K562 (cell line): ENCODE measurements around the gene NINJ2. TPM values are rescaled to one million over a fixed set of nuclear protein-coding genes. Genes with fewer than 3 reads are reported as not detected.

Experiments used
- ETV6 ChIP-seq, 3 experiments: fragments of 150-350 bp in 1 of 3; sonication (generic) in 1 of 3; formaldehyde crosslinking in 1 of 3; IDR thresholded peaks; 2 replicates each; pipeline versions ENCODE4 v1.6.1 to v1.8.0; 2014 to 2022; ENCODE audit warnings: borderline replicate concordance in 2 of 3, low read depth in 2 of 3, antibody characterized with exemption in 1 of 3, low read length in 1 of 3, mild to moderate bottlenecking in 1 of 3, missing genetic modification reagents in 1 of 3
- FOXK2 ChIP-seq, 2 experiments: fragments of 450-650 bp; IDR thresholded peaks in 1 of 2; conservative IDR thresholded peaks in 1 of 2; 2 replicates each; pipeline ENCODE4 v1.6.1; 2016; ENCODE audit warnings: low read depth in 2 of 2, mild to moderate bottlenecking in 1 of 2
- HDAC6 ChIP-seq: IDR thresholded peaks from 2 replicates; pipeline ENCODE4 v1.6.1; 2012; ENCODE audit warnings: low read depth, mild to moderate bottlenecking, control low read depth, inconsistent platforms, low read length, moderate library complexity
- L3MBTL2 ChIP-seq: fragments of 450-650 bp; IDR thresholded peaks from 2 replicates; pipeline ENCODE4 v1.6.1; 2016; ENCODE audit warnings: mild to moderate bottlenecking, moderate library complexity
- POLR2AphosphoS2 ChIP-seq: IDR thresholded peaks from 2 replicates; pipeline ENCODE4 v1.6.1; 2012; ENCODE audit warnings: low read length, improper control_type of control experiment
- THRAP3 ChIP-seq: fragments of 450-650 bp; IDR thresholded peaks from 2 replicates; pipeline ENCODE4 v1.6.1; 2016; ENCODE audit warnings: mild to moderate bottlenecking, inconsistent platforms, borderline replicate concordance
- ZC3H11A ChIP-seq: IDR thresholded peaks from 2 replicates; pipeline ENCODE4 v1.6.1; 2012; ENCODE audit warnings: low read depth, low read length, improper control_type of control experiment
- ZFP30 ChIP-seq: fragments of 250-450 bp; sonication (Bioruptor Pico); IDR thresholded peaks from 2 replicates; pipeline ENCODE4 v1.8.0; 2022; ENCODE audit warnings: moderate library complexity, mild to moderate bottlenecking, inconsistent platforms, borderline replicate concordance
- ZNF324 ChIP-seq: fragments of 250-450 bp; sonication (Bioruptor Pico); IDR thresholded peaks from 2 replicates; pipeline ENCODE4 v1.4.0; 2020; ENCODE audit warnings: mild to moderate bottlenecking
- ZNF444 ChIP-seq: fragments of 250-450 bp; sonication (Bioruptor Pico); IDR thresholded peaks from 2 replicates; pipeline ENCODE4 v1.4.0; 2020; ENCODE audit warnings: mild to moderate bottlenecking, moderate library complexity
- polyA plus RNA-seq, 8 experiments: library from polyadenylated mRNA; depleted of rRNA in 4 of 8; stranded (reverse) in 5 of 8; unstranded in 3 of 8; fragments of >200 nt; fragmentation: Nextera tagmentation in 2 of 8; fragmentation: Illumina TruSeq in 1 of 8; extraction: Ambion mirVana in 2 of 8; extraction: Trizol in 1 of 8; gene quantifications; 2 replicates each; pipeline versions ENCODE4 v1.2.1 to v1.2.3, GENCODE V29; 2011 to 2014; ENCODE audit warnings: inconsistent platforms in 1 of 8, missing spikeins in 1 of 8
- total RNA-seq, 7 experiments: library from RNA; depleted of rRNA in 6 of 7; stranded (reverse); fragments of >200 nt in 6 of 7; fragmentation: Illumina TruSeq in 2 of 7; extraction: Trizol in 2 of 7; gene quantifications; 2 replicates each; pipeline versions ENCODE4 v1.2.1 to v1.2.3, GENCODE V29; 2011 to 2021; ENCODE audit warnings: low replicate concordance in 1 of 7
- TF ChIP-seq, protein P1 (sequence below): IDR thresholded peaks from 3 replicates; pipeline ENCODE4 v1.6.1; 2011; ENCODE audit warnings: borderline replicate concordance, mild to moderate bottlenecking, moderate library complexity; ENCODE audit not compliant: insufficient read length; ENCODE audit errors: extremely low read depth
- TF ChIP-seq, protein P2 (sequence below): sonication (generic); formaldehyde crosslinking; IDR thresholded peaks from 2 replicates; pipeline ENCODE4 v1.8.0; 2022; ENCODE audit warnings: mild to moderate bottlenecking, missing genetic modification reagents, borderline replicate concordance
- TF ChIP-seq, protein P3 (sequence below): sonication (generic); formaldehyde crosslinking; IDR thresholded peaks from 2 replicates; pipeline ENCODE4 v1.5.0; 2020; ENCODE audit warnings: missing genetic modification reagents
- TF ChIP-seq, protein P4 (sequence below): sonication (generic); formaldehyde crosslinking; IDR thresholded peaks from 2 replicates; pipeline ENCODE4 v1.8.0; 2022; ENCODE audit warnings: missing genetic modification reagents, mild to moderate bottlenecking, borderline replicate concordance

Gene NINJ2
- total and polyA plus RNA-seq, 9 of the 15 experiments (the other 6 are each of a cell fraction or from before 2014, with no cell fraction given) = 2.6 to 16.0 (median 4.5) TPM

DNA sequence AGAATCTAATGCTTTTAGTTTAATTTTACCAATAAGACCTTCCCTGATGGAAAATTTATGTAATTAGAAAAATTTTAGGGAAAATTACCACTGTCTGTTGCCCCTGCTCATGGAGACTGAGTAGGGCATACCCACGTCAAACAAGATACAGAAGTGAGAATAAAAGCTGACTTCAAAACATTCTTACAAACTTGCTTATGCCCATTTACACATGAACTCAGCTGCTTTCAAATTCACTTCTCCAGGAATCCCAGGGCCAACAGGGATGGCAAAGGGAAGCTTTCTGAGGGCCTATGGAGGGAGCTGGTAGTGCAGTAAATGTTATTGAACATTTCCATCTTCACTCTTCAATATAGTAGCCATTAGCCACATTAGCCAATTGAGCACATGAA is 4.8 kb upstream of the NINJ2 start (continued):
- TF ChIP-seq, protein P1, sequence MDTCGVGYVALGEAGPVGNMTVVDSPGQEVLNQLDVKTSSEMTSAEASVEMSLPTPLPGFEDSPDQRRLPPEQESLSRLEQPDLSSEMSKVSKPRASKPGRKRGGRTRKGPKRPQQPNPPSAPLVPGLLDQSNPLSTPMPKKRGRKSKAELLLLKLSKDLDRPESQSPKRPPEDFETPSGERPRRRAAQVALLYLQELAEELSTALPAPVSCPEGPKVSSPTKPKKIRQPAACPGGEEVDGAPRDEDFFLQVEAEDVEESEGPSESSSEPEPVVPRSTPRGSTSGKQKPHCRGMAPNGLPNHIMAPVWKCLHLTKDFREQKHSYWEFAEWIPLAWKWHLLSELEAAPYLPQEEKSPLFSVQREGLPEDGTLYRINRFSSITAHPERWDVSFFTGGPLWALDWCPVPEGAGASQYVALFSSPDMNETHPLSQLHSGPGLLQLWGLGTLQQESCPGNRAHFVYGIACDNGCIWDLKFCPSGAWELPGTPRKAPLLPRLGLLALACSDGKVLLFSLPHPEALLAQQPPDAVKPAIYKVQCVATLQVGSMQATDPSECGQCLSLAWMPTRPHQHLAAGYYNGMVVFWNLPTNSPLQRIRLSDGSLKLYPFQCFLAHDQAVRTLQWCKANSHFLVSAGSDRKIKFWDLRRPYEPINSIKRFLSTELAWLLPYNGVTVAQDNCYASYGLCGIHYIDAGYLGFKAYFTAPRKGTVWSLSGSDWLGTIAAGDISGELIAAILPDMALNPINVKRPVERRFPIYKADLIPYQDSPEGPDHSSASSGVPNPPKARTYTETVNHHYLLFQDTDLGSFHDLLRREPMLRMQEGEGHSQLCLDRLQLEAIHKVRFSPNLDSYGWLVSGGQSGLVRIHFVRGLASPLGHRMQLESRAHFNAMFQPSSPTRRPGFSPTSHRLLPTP = no peak
- TF ChIP-seq, protein P2, sequence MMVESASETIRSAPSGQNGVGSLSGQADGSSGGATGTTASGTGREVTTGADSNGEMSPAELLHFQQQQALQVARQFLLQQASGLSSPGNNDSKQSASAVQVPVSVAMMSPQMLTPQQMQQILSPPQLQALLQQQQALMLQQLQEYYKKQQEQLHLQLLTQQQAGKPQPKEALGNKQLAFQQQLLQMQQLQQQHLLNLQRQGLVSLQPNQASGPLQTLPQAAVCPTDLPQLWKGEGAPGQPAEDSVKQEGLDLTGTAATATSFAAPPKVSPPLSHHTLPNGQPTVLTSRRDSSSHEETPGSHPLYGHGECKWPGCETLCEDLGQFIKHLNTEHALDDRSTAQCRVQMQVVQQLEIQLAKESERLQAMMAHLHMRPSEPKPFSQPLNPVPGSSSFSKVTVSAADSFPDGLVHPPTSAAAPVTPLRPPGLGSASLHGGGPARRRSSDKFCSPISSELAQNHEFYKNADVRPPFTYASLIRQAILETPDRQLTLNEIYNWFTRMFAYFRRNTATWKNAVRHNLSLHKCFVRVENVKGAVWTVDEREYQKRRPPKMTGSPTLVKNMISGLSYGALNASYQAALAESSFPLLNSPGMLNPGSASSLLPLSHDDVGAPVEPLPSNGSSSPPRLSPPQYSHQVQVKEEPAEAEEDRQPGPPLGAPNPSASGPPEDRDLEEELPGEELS = no peak
- no peak for TF ChIP-seq ZNF444 (CRISPR knock-in tag)
- TF ChIP-seq FOXK2 (conservative IDR thresholded peaks at IDR 0.05 in 1 of 2, IDR thresholded peaks at IDR 0.05 in 1 of 2; ENCODE audit: low read depth in 2 of 2) = no peak
- TF ChIP-seq THRAP3 = no peak
- no peak for TF ChIP-seq ZNF324 (CRISPR knock-in tag)
- TF ChIP-seq, protein P3, sequence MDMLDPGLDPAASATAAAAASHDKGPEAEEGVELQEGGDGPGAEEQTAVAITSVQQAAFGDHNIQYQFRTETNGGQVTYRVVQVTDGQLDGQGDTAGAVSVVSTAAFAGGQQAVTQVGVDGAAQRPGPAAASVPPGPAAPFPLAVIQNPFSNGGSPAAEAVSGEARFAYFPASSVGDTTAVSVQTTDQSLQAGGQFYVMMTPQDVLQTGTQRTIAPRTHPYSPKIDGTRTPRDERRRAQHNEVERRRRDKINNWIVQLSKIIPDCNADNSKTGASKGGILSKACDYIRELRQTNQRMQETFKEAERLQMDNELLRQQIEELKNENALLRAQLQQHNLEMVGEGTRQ (CRISPR knock-in tag) = no peak
- no peak for TF ChIP-seq ZC3H11A
- TF ChIP-seq POLR2AphosphoS2 = no peak
- no peak for TF ChIP-seq ZFP30
- TF ChIP-seq HDAC6 = no peak
- no peak for TF ChIP-seq ETV6 (IDR thresholded peaks at IDR 0.05; ENCODE audit: borderline replicate concordance in 1 of 2, low read depth in 2 of 2, low read length in 1 of 2)
- no peak for TF ChIP-seq ETV6 (CRISPR knock-in tag; IDR thresholded peaks at IDR 0.05; ENCODE audit: borderline replicate concordance)
- TF ChIP-seq, protein P4, sequence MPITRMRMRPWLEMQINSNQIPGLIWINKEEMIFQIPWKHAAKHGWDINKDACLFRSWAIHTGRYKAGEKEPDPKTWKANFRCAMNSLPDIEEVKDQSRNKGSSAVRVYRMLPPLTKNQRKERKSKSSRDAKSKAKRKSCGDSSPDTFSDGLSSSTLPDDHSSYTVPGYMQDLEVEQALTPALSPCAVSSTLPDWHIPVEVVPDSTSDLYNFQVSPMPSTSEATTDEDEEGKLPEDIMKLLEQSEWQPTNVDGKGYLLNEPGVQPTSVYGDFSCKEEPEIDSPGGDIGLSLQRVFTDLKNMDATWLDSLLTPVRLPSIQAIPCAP (CRISPR knock-in tag) = no peak
- TF ChIP-seq L3MBTL2 = no peak
